Thyroid gland (tissue), 4 donors: ENCODE data around the gene PPP3CB.

Source experiments
- POLR2A ChIP-seq, 2 donors: fragments of 450-650 bp; IDR thresholded peaks; one replicate each; pipeline ENCODE4 v1.6.1; 2017; ENCODE audit warnings: antibody characterized with exemption in 2 of 2, mild to moderate bottlenecking in 2 of 2, moderate library complexity in 1 of 2
- TF ChIP-seq, protein P1 (sequence below), 6 experiments: fragments of 200-600 bp in 3 of 6; fragments of 450-650 bp in 3 of 6; sonication (generic) in 3 of 6; IDR thresholded peaks; one replicate each; pipeline ENCODE4 v1.5.1; 2016 to 2019; ENCODE audit warnings: antibody characterized with exemption in 6 of 6, mild to moderate bottlenecking in 2 of 6, inconsistent platforms in 1 of 6, moderate library complexity in 1 of 6

DNA sequence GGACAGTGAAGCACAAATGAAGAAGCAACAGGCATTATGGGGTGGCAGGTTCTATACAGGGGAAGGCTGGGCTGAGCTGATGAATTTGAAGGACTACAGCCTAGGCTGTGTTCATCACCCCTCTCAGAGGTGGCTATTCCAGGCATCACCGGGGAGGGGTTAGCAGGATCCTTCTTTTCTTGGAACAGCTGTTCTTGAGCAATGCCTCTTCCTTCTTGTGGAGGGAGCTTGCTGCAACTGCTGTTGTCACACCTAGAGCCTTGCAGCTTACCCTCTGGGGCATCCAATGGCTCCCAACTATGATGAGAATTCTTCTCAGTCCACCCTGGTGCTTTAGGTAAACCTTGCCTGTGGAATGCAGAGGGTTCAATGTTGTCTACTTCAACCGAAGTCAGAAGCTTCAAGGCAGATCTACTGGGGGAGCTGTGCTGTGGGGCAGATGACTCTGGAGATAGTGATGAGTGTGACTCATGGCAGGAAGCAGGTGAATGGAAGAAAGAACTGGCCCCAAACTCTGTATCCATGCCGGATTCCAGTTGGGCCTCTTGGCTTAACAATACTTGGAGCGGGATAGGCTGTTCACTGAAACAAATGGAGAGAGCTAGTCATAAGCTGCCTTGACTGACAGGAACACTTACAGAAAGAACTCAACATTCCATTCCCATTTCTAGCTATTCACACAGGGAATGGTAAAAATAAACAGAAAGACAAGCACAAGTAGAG is 21.5 kb upstream of the PPP3CB start:
- TF ChIP-seq, protein P1, sequence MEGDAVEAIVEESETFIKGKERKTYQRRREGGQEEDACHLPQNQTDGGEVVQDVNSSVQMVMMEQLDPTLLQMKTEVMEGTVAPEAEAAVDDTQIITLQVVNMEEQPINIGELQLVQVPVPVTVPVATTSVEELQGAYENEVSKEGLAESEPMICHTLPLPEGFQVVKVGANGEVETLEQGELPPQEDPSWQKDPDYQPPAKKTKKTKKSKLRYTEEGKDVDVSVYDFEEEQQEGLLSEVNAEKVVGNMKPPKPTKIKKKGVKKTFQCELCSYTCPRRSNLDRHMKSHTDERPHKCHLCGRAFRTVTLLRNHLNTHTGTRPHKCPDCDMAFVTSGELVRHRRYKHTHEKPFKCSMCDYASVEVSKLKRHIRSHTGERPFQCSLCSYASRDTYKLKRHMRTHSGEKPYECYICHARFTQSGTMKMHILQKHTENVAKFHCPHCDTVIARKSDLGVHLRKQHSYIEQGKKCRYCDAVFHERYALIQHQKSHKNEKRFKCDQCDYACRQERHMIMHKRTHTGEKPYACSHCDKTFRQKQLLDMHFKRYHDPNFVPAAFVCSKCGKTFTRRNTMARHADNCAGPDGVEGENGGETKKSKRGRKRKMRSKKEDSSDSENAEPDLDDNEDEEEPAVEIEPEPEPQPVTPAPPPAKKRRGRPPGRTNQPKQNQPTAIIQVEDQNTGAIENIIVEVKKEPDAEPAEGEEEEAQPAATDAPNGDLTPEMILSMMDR (IDR thresholded peaks at IDR 0.05): no peak
- no peak for TF ChIP-seq POLR2A (IDR thresholded peaks at IDR 0.05)
